Smooth muscle cell of the coronary artery (primary cell): ENCODE data around the gene TMED8. TPM values are rescaled to one million over a fixed set of nuclear protein-coding genes. Genes with fewer than 3 reads are reported as not detected.

ENCODE experiments used
- total RNA-seq: library from RNA; depleted of rRNA; stranded (reverse); fragments of >200 nt; gene quantifications from 2 replicates; pipeline ENCODE4 v1.2.3, GENCODE V29; 2014; ENCODE audit warnings: low replicate concordance

Gene TMED8, protein sequence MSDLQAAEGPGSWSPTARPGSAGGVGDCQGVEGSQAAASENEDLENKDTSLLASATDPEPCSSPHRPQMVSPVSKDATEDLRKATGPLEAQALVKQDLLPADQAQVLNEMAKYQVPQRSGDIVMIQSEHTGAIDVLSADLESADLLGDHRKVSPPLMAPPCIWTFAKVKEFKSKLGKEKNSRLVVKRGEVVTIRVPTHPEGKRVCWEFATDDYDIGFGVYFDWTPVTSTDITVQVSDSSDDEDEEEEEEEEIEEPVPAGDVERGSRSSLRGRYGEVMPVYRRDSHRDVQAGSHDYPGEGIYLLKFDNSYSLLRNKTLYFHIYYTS
- total RNA-seq = 5.1 and 8.7 TPM in 2 replicates

DNA sequence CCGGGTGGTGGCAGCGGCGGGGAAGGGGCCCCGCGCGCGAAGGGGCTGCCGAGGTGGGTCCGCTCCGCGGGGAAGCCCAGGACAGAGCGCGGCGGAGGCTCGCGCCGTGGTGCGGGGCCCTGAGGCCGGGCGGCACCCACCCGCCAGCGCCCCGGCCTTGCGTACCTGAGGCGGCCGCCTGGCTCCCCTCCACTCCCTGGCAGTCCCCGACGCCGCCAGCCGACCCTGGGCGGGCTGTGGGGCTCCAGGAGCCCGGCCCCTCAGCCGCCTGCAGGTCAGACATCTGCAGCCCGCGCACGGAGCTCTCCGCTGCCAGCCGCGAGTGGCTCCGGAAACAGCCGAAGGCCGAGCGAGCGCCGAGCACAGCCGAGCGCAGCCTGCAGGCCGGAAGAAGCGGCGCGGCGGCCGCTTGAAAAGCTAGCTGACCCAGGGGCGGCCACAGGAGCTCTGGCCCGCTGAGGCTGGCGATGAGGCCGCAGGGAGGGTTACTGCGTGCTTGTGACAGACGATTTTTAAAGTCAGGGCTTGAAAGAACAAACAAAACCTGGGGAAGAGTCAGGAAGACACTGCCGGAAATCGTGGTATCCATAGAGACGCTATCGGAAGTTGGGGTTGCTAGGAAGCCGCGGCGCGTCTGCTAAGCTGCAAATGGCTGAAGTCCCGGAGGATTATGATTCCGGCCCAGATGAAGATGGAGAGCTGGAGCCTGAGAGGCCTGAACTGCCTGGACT is at the start of gene TMED8, which contains the start of gene SAMD15:
Gene TMED8 (minus strand): TSS at position 324 of the 731 bp plus-strand sequence. CDS start 41 bp downstream, at position 283.
Gene SAMD15 (plus strand): TSS at position 609 of the 731 bp plus-strand sequence. CDS start 40 bp downstream, at position 649.

DNA sequence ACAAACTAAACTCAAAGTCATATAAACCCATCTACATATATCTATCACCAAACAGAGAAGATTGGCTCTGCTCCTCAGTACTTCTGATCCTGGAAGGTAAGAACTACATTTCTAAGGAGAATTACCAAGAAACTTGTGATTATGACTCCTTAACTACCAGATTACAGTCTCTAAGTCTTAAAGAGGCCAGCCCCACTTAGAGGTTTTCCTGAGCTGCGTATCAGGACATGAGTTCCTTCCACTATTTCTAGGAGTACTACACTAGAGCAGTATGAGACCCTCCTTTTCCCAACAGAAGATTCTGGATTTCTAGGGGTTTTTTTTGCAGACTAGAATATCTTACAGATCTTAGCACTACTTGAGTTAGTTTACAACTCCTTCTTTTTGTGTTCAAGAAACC is 46.5 kb upstream of the TMED8 start, which contains the start of gene NOXRED1:
Gene NOXRED1 (minus strand): TSS at position 101 of the 400 bp plus-strand sequence. CDS start 634 bp downstream, outside the sequence.

DNA sequence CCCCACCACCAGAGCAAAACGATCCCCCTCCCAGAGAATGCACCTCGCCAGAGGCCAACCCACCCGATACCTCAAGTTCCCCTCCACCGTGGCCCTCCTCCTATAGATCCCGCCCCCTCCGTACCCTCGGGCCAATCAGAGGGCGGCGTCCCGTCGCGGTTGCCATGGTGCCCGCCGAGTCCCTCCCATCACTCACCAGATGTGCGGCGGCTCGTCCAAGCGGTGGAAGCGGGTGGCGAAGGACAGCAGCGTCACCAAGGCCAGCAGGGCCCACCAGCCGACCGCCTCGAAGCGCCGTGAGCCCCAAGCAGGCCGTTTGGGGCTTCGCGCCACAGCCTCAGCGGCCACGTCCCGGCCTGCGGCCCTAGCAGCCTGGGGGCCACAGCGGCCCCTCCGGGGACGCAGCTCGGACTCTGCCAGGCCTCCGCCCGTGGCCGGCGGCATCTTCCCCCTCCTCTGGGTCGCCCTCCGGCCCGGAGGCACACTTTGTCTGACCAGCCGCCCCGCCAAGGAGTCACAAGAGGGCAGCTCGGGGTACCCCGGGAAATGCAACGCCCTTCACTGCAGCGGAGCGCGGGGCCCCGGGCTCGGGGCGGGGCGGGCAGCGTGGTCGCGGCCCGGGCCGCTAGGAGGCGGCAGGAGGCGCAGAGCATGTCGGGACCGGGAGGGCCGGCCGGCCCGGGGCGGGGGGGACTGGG is 56.5 kb downstream of the TMED8 start, which contains the start of gene POMT2:
Gene POMT2 (minus strand): TSS at position 646 of the 698 bp plus-strand sequence. CDS start 202 bp downstream, at position 444.

Other genes with a start within 250 kb of the TMED8 start
- gene ZDHHC22, start 235.3 kb downstream of the TMED8 start, total RNA-seq = not detected in 2 replicates
- 2.0 TPM in 1 of 2 replicates, not detected in the other for gene TMEM63C, start 195.3 kb downstream of the TMED8 start, total RNA-seq
- gene NGB, start 105.9 kb downstream of the TMED8 start, total RNA-seq = not detected in 2 replicates
- gene POMT2, start 56.2 kb downstream of the TMED8 start, total RNA-seq = 8.6 and 10.1 TPM in 2 replicates
- 24.5 and 44.8 TPM in 2 replicates for gene GSTZ1, start 56.1 kb downstream of the TMED8 start, total RNA-seq
- gene SAMD15, start 285 bp upstream of the TMED8 start, total RNA-seq = 1.4 and 2.0 TPM in 2 replicates
- gene NOXRED1, start 46.4 kb upstream of the TMED8 start, total RNA-seq = 0.08 and 0.70 TPM in 2 replicates
- 27.4 and 31.6 TPM in 2 replicates for gene VIPAS39, start 80.5 kb upstream of the TMED8 start, total RNA-seq
- gene AHSA1, start 81.0 kb upstream of the TMED8 start, total RNA-seq = 107 and 193 TPM in 2 replicates
- gene ISM2, start 121.7 kb upstream of the TMED8 start, total RNA-seq = under 0.01 TPM in 1 of 2 replicates, not detected in the other
- gene SPTLC2, start 239.5 kb upstream of the TMED8 start, total RNA-seq = 14.4 and 28.3 TPM in 2 replicates